A673 (cell line): ENCODE results near the gene PDE4B.

Experiments used
- EZH2 ChIP-seq: fragments of 200-600 bp; sonication (generic); IDR thresholded peaks from 2 replicates; pipeline ENCODE4 v1.6.1; 2017; ENCODE audit warnings: borderline replicate concordance, low read depth, mild to moderate bottlenecking, mixed read lengths, antibody characterized with exemption, low read length; ENCODE audit not compliant: poor library complexity, severe bottlenecking
- TF ChIP-seq, protein P1 (sequence below): fragments of 300-800, 200-600 bp; sonication (generic); conservative IDR thresholded peaks from 2 replicates; pipeline ENCODE4 v1.5.1; 2017; ENCODE audit warnings: low read depth, mild to moderate bottlenecking, antibody characterized with exemption, low read length, moderate library complexity, mixed read lengths

DNA sequence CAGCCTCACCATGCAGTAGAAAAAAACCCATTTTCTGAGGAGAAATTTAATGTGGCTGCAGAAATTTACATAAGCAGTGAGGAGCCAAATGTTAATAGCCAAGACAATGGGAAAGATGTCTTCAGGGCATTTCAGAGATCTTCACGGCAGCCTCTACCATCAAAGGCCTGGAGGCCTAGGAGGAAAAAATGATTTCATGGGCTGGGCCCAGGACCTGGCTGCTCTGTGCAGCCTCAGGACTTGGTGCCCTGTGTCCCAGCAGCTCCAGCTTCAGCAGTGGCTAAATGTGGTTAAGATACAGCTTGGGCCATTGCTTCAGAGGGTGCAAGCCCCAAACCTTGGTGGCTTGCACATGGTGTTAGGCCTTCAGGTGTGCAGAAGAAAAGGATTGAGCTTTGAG is 48.0 kb upstream of the PDE4B start:
- TF ChIP-seq, protein P1, sequence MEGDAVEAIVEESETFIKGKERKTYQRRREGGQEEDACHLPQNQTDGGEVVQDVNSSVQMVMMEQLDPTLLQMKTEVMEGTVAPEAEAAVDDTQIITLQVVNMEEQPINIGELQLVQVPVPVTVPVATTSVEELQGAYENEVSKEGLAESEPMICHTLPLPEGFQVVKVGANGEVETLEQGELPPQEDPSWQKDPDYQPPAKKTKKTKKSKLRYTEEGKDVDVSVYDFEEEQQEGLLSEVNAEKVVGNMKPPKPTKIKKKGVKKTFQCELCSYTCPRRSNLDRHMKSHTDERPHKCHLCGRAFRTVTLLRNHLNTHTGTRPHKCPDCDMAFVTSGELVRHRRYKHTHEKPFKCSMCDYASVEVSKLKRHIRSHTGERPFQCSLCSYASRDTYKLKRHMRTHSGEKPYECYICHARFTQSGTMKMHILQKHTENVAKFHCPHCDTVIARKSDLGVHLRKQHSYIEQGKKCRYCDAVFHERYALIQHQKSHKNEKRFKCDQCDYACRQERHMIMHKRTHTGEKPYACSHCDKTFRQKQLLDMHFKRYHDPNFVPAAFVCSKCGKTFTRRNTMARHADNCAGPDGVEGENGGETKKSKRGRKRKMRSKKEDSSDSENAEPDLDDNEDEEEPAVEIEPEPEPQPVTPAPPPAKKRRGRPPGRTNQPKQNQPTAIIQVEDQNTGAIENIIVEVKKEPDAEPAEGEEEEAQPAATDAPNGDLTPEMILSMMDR = no peak
- no peak for TF ChIP-seq EZH2
